AG09309 (cell line): ENCODE data around the gene NNMT.
A peak's percentile ranks its signal among the peaks of the same experiment; 100 is the strongest.

Experiments used
- DNase-seq: peaks from one replicate; pipeline ENCODE4 v3.0.0-alpha.2; 2010; ENCODE audit warnings: low read depth
- H3K4me3 ChIP-seq: 2 replicates; pipeline ENCODE4 v1.5.1; 2011; ENCODE audit warnings: mild to moderate bottlenecking, low read depth, low read length, moderate library complexity; ENCODE audit not compliant: control insufficient read depth
- CTCF ChIP-seq: IDR thresholded peaks from 2 replicates; pipeline ENCODE4 v1.5.1; 2011; ENCODE audit warnings: mild to moderate bottlenecking, low read depth, low read length, inconsistent platforms; ENCODE audit not compliant: insufficient read depth, control insufficient read depth; ENCODE audit errors: missing control alignments

NNMT gene

DNA sequence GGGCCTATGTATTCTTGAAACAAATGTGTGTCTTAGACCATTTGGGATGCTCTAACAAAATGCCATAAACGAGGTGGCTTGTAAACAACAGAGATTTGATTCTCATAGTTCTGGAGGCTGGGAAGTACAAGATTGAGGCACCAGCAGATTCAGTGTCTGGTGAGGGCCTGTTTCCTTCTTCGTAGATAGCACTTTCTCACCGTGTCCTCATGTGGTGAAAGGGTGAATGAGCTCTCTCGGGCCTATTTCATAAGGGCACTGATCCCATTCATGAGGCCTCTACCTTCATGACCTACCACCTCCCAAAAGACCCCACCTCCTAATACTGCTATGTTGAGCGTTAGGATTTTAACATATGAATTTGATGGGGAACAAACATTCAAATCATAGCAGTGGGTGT lies 6.4 kb upstream of the NNMT start:
- DNase-seq = no peak
- no peak for TF ChIP-seq CTCF
- H3K4me3 ChIP-seq = no peak overlapping the region

DNA sequence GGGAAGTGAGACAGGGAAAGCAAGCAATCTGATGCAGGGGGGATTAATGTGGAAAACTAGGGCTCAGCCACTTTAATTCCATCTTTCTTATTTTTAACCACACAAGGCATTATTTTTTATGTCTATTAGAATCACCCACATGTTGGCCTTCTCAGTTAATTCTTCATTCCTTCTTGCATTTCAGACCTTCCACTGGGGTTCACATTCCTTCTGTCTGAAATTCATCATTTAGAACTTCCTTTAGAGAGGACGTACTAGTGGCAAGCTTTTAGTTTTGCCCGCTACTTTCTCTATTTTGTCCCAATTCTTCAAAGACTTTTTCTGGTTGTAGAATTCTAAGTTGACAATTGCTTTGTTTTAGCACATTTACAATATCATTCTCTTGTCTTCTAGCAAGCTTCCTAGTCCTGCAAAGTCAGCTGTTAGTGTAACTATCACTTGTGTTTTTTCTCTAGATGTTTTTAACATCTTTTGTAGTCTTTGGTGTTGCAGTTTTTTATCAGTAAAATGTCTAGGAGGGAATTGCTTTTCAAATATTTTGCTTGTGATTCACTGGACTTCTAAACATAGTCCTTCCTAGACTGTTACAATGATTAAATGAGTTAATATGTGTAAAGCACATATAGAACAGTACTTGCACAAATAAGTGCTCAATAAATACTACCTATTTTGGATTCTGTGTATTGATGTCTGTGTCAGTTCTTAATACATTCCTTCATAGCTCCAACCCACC lies 5.5 kb upstream of the NNMT start:
- H3K4me3 ChIP-seq = peak overlapping the region; percentile 11; the same call in 1 of the 2 replicates
- DNase-seq = no peak
- TF ChIP-seq CTCF = no peak

DNA sequence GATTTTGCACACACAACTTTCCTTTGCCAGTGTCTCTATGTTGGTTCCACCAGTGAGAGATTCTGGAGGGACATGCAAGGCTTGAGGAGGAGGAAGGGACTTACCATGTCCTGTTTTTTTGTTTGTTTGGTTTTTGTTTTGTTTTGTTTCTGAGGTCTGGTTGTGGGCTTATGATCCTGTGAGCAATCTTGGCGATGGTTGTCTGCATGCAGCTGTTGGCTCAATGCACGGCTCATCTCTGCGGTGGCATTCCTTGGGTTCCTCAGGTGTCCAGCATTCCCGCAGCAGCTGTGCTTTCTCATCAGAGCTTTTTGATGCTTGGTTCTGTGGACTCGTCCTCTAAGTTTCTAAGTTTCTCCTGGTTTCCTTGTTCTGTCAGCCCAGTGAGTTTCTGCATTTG lies 4.8 kb upstream of the NNMT start:
- no peak for TF ChIP-seq CTCF
- H3K4me3 ChIP-seq = peak overlapping the region; percentile 11
- DNase-seq = no peak

DNA sequence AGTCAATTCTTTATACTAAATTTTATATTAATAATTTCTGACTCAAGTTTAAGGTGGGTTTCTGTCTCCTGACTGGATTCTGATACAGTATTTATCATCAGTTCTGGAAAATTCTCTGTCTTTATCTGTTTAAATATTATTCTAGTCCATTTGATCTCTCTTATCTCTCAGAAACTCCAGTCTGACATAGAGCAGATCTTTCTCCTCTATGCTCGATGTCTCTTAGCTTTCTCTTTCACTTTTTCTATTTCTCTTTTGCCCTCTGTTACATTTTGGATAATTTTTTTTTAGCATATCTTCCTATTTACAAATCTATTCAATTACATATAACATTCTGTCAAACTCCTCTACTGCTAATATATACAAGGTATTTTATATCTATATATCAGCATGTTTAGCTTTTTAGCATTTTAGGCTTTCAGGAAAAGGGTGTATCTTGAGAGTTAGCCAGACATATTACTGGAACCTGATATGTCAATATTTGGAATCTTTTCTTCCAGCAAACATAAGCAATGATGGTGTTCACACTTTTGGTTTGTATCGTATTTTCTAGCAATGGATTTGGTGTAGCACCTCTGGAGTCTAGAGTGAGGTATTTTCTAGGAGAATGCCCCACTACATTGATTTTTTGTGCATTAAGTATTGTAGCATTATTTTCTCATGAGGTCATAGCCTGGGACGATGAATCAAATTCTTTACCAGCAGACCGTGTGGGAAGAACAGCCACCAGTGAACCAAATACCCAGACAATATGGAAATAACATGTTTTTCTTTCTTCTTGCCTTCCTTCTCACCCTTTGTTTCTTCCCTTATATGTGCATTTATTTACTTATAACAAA lies 4.1 kb upstream of the NNMT start:
- TF ChIP-seq CTCF = no peak
- H3K4me3 ChIP-seq = peak overlapping the region; percentile 11; the same call in 1 of the 2 replicates
- DNase-seq = no peak

GRCh38 chr11:114293201-114293711 lies 2.9 kb upstream of the NNMT start:
- no peak for TF ChIP-seq CTCF
- no peak overlapping the region for H3K4me3 ChIP-seq
- DNase-seq = no peak

DNA sequence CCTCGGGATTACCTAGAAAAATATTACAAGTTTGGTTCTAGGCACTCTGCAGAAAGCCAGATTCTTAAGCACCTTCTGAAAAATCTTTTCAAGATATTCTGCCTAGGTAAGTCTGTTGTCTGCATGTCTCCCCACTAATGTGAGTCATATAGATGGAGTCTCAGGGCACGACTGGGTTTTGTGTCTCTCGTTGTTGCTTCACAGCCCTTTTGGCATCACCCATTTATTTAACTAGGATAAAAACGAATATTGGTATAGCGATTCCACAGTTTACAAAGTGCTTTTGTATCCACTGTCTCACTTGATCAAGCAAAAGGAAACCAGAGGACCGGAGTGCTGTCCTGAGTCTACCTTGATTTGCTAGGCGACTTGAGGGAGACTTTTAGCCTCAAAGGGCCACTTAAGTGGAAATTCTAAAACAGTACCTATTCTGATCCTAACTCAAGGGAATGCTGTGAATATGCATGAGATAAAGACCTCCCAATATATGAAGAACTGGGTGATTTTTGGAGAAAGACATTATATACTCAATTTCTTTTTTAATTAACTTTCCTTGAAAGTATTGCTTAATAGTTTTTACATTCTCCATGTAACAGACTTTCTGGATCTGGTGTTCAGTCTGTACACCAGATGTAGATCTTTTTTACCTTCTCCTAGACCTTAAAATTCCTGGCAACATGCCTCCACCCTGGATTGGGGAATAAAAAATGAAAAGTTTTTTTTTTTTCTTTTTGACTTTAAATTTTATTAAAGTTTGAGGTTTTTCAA lies 590 bp downstream of the NNMT start:
- TF ChIP-seq CTCF = no peak
- peak overlapping the region; percentile 43 for H3K4me3 ChIP-seq
- DNase-seq = no peak
